Activated T-helper 9 cell treated with anti-CD3 and anti-CD28 coated beads, Interleukin-2, amount 50 U/mL, for 16 hours (primary cell): ENCODE measurements around the gene PCDHGB3.
"Not testable (repeated sequence)": the region's sequence is repeated elsewhere in the genome, so short reads cannot be mapped to it uniquely, and the experiment has no call there.

Source experiments
- DNase-seq: peaks from one replicate; pipeline ENCODE4 v3.0.0-alpha.2; 2020; ENCODE audit warnings: low read depth

The PCDHGB3 gene

GRCh38 chr5:141369994-141370848 is at the start of gene PCDHGB3:
TSS of gene PCDHGB3 (plus strand) at chr5:141370242. CDS start at chr5:141370395, 153 bp downstream.
- DNase-seq: no peak

- DNase-seq: no peak
Measured at GRCh38 chr5:141322261-141322660, 47.8 kb upstream of the PCDHGB3 start.

- peak; percentile 51 for DNase-seq
Measured at GRCh38 chr5:141326088-141326854, 43.8 kb upstream of the PCDHGB3 start.

DNA sequence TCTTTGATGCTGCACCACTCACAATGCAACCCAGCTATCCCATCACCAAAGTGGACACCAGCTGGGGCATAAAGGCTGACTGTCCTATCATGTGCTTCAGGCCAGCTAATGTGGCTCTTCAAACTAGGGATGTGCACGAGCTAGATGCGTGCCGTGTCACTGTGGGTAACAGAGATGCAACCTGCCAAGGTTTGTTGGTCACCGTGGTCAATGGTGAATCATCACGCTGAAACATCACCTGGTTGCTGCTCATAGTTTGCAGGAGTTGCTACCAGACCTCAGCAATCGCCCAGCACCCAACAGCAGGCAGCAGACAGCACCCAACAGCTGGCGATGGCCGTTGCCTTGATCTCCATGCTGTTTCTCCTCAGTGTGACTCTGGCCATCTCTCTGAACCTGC is 41.8 kb upstream of the PCDHGB3 start:
- no peak for DNase-seq

DNA sequence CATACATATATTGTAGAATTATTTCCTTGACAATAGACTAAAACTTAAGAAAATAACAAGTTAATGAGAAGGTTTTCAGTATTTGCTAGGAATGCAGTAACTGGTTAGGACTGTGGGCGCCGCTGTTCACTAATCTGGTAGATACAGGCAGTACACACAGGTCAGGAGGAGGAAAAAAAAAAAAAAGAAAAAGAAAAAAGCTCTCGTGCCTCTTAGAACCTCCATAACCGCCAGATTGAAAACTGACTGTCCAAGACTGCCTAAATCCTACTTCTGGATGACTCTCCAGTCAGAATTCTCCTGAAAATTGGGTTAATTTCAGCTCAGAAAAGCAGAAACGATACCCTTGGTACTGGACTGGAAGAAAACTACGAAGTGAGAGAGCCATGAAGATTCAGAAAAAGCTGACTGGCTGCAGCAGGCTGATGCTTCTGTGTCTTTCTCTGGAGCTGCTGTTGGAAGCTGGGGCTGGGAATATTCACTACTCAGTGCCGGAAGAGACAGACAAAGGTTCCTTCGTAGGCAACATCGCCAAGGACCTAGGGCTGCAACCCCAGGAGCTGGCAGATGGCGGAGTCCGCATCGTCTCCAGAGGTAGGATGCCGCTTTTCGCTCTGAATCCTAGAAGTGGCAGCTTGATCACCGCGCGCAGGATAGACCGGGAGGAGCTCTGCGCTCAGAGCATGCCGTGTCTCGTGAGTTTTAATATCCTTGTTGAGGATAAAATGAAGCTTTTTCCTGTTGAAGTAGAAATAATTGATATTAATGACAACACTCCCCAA is 39.6 kb upstream of the PCDHGB3 start, which contains the start of gene PCDHGA1:
Gene PCDHGA1 (plus strand): TSS at position 216 of the 782 bp plus-strand sequence.
- DNase-seq: no peak

- DNase-seq: not testable (repeated sequence)
Measured at GRCh38 chr5:141332571-141332970, 37.5 kb upstream of the PCDHGB3 start.

DNA sequence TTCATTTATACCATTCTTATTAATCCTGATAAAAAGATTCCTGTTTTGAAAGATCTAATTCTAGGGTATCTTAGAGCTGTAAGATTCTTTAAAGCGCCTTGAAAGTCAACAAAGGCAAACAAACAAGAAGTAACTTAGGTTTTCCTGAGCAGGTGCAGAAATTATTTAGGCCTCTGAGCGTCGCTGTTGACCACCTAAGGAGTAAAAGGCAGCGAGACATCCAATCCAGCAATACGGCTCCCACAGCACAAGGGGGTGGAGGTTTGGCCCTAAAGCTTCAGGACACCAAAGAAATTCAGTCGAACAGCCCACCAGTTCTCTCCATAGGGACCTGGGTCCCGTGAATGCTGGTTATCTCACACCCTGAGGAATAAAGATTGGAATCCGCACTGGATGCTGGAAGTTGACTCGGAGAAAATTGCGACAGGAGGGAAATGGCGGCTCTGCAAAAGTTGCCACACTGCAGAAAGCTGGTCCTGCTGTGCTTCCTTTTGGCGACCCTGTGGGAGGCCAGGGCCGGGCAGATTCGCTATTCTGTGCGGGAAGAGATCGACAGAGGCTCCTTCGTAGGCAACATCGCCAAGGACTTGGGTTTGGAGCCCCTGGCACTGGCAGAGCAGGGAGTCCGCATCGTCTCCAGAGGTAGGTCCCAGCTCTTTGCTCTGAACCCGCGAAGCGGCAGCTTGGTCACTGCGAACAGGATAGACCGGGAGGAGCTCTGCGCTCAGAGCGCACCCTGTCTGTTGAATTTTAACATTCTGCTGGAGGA is 31.3 kb upstream of the PCDHGB3 start, which contains the start of gene PCDHGA2:
Gene PCDHGA2 (plus strand): TSS at position 223 of the 769 bp plus-strand sequence.
- no peak for DNase-seq

- not testable (repeated sequence) for DNase-seq
Measured at GRCh38 chr5:141340781-141341354, 29.2 kb upstream of the PCDHGB3 start.

DNA sequence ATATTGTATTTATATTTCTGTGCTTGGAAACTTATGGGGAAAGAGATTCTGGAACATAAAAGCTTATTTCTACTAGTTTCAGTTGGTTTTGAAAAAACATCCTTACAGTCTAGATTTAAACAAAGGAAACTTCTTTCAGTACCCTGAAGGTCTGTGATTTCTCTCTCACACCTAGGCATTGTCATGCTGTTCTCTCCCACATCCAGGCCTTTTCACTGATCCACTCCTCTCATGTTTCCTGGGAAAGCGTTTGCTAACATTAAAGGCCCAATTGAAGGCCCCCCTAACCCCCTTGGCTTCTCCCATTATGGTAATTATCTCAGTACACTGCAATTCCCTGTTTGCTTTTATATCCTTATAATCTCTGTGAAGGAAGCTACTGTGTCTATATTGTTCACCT is 27.3 kb upstream of the PCDHGB3 start:
- no peak for DNase-seq

GRCh38 chr5:141343242-141343952 is 26.6 kb upstream of the PCDHGB3 start, which contains the start of gene PCDHGA3:
TSS of gene PCDHGA3 (plus strand) at chr5:141343829. CDS start at chr5:141344034, 205 bp downstream.
- DNase-seq: no peak

DNA sequence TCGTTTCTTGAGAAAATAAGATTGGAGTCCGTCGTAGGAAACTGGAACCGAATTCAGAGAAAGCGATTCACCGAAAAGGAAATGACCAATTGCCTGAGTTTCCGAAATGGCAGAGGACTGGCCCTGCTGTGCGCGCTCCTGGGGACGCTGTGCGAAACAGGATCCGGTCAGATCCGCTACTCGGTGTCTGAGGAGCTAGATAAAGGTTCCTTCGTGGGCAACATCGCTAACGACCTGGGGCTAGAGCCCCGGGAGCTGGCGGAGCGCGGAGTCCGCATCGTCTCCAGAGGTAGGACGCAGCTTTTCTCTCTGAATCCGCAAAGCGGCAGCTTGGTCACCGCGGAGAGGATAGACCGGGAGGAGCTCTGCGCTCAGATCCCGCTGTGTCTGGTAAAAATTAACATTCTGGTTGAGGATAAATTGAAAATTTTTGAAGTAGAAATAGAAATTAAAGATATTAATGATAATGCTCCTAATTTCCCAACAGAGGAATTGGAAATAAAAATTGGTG is 26.0 kb upstream of the PCDHGB3 start:
- DNase-seq: no peak

DNA sequence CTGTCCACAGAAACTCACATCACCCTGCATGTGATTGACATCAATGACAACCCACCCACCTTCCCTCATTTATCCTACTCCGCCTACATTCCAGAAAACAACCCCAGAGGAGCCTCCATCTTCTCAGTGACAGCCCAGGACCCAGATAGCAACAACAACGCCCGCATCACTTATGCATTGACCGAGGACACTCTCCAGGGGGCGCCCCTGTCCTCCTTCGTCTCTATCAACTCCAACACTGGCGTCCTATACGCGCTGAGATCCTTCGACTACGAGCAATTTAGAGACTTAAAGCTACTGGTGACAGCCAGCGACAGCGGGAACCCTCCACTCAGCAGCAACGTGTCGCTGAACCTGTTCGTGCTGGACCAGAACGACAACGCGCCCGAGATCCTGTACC is 24.7 kb upstream of the PCDHGB3 start:
- DNase-seq: no peak

- DNase-seq: not testable (repeated sequence)
Measured at GRCh38 chr5:141346017-141346416, 24.0 kb upstream of the PCDHGB3 start.

DNA sequence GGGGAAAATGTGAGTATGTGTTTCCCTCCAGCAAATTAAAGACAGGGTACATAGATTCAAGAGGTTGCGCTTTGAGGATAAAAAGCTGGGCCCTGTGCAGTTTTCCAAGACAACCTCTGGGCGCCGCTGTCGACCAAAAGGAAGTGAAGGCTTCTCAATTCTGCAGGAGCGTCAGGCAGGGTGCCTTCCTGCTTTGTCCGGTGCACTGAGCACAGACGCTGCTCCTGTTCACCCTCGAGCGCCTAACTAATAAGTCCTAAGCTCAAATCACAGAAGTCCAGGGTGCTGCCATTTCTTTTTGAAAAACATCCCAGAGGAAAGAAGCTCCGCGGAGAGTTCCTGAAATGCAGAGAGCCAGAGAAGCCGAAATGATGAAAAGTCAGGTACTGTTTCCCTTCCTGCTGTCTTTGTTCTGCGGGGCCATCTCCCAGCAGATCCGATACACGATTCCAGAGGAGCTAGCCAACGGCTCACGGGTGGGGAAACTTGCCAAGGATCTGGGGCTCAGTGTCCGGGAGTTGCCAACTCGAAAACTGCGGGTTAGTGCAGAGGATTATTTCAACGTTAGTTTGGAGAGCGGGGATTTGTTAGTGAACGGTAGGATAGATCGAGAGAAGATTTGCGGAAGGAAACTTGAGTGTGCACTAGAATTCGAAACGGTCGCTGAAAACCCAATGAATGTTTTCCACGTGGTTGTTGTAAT is 20.0 kb upstream of the PCDHGB3 start, which contains the start of gene PCDHGB1:
Gene PCDHGB1 (plus strand): TSS at position 183 of the 703 bp plus-strand sequence. CDS start 162 bp downstream, at position 345.
- no peak for DNase-seq

- no peak for DNase-seq
Measured at GRCh38 chr5:141351591-141351990, 18.5 kb upstream of the PCDHGB3 start.

DNA sequence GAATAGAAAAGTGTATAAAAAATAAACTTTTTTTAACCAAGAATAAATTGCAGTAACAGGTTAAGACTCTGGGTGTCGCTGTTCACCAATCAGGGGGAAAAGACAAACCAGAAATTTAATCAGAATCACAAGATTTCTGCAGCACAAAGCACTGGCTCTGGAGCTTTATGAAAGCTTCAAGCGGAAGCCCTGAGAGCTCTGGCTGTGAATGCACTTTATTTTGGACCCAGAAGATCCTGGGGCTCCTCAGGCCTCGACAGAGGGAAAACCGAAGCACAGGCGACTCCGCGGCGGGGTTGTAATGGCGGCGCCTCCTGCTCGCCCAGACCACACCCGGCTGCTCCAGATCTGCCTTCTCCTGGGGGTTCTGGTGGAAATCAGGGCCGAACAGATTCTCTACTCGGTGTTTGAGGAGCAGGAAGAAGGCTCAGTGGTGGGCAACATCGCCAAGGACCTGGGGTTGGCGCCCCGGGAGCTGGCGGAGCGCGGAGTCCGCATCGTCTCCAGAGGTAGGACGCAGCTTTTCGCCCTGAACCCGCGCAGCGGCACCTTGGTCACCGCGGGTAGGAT is 15.1 kb upstream of the PCDHGB3 start, which contains the start of gene PCDHGA4:
Gene PCDHGA4 (plus strand): TSS at position 122 of the 570 bp plus-strand sequence. CDS start 87 bp downstream, at position 209.
- DNase-seq: no peak

DNA sequence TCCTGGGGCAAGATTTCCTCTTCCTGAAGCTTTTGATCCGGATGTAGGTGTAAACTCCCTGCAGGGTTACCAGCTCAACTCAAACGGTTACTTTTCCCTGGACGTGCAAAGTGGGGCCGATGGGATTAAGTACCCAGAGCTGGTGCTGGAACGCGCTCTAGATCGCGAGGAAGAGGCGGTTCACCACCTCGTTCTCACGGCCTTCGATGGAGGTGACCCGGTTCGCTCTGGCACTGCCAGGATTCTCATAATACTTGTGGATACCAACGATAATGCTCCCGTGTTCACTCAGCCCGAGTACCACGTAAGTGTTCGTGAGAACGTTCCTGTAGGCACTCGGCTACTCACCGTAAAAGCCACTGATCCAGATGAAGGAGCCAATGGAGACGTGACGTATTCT is 14.4 kb upstream of the PCDHGB3 start:
- DNase-seq: no peak

GRCh38 chr5:141356133-141356532 is 13.9 kb upstream of the PCDHGB3 start:
- DNase-seq: no peak

DNA sequence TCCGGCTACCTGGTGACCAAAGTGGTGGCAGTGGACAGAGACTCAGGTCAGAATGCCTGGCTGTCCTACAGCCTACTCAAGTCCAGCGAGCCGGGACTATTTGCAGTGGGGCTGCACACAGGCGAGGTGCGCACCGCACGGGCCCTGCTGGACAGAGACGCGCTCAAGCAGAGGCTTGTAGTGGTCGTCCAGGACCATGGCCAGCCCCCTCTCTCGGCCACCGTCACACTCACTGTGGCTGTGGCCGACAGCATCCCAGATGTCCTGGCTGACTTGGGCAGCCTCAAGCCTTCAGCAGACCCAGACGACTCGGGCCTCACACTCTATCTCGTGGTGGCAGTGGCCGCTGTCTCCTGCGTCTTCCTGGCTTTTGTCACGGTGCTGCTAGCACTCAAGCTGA is 13.1 kb upstream of the PCDHGB3 start:
- no peak for DNase-seq
